ENCODE measurements around the gene FBXO2. TPM values are rescaled to one million over a fixed set of nuclear protein-coding genes. Genes with fewer than 3 reads are reported as not detected.
A peak's percentile ranks its signal among the peaks of the same experiment; 100 is the strongest.

FBXO2 gene
- total RNA-seq, 1 donor from 2014 or later, result 5.6 TPM

- Mint-ChIP-seq H3K27ac (no peak overlapping the region), H3K9me3 (ENCODE audit: low read depth) (no peaks in the 10 kb centered on the region), H3K36me3 (ENCODE audit: insufficient read depth) (no peaks in the 10 kb centered on the region), H3K4me1 (ENCODE audit: low read depth) (peaks cover 9% of the 10 kb centered on the region), H3K27me3 (peaks cover 15% of the 10 kb centered on the region), H3K4me3 (ENCODE audit: low read depth) (no peak overlapping the region)
- no peak for TF ChIP-seq CTCF (IDR thresholded peaks at IDR 0.05; ENCODE audit: unreplicated experiment)
- DNase-seq (ENCODE audit: low spot score, unreplicated experiment), result no peak
These were observed 34.3 kb upstream of the FBXO2 start for GRCh38 chr1:11688506-11688905.

- H3K4me3 Mint-ChIP-seq (ENCODE audit: low read depth), result no peak overlapping the region
- no peak for TF ChIP-seq CTCF (IDR thresholded peaks at IDR 0.05; ENCODE audit: unreplicated experiment)
- no peak overlapping the region for H3K27ac Mint-ChIP-seq
- no peak for DNase-seq (ENCODE audit: low spot score, unreplicated experiment)
- no peaks in the 10 kb centered on the region for H3K27me3 Mint-ChIP-seq
- H3K36me3 Mint-ChIP-seq (ENCODE audit: insufficient read depth), result no peaks in the 10 kb centered on the region
- H3K9me3 Mint-ChIP-seq (ENCODE audit: low read depth), result no peaks in the 10 kb centered on the region
- peaks cover 13% of the 10 kb centered on the region for H3K4me1 Mint-ChIP-seq (ENCODE audit: low read depth)
These were observed 31.1 kb upstream of the FBXO2 start for GRCh38 chr1:11685210-11685752.

DNA sequence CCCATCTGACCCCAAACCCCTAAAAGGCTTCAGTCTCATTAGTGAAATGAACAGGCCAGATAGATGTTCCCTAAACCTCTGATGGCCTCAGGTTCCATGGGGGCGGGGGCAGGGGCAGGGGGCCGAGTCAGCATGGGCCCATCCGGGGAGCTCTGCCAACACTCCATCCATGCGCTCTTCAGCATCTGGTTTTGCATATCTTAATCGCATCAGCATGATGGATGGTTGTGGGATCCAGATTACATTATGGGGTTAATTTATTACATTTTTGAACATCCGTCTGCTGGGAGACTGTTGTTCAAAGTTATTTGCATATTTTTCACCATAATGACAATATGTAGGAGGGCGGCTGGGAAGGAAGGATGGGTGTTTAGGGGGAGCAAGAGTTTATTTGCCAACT lies 29.8 kb upstream of the FBXO2 start:
- H3K4me1 Mint-ChIP-seq (ENCODE audit: low read depth), result peaks cover 7% of the 10 kb centered on the region

GRCh38 chr1:11682799-11683198 lies 28.6 kb upstream of the FBXO2 start:
- Mint-ChIP-seq H3K9me3 (ENCODE audit: low read depth) (no peaks in the 10 kb centered on the region), H3K27me3 (no peaks in the 10 kb centered on the region), H3K4me3 (ENCODE audit: low read depth) (no peak overlapping the region), H3K27ac (no peak overlapping the region), H3K36me3 (ENCODE audit: insufficient read depth) (peaks cover 2% of the 10 kb centered on the region), H3K4me1 (ENCODE audit: low read depth) (peaks cover 7% of the 10 kb centered on the region)
- TF ChIP-seq CTCF (IDR thresholded peaks at IDR 0.05; ENCODE audit: unreplicated experiment), result no peak
- no peak for DNase-seq (ENCODE audit: low spot score, unreplicated experiment)

More for the DNA sequence above, 29.8 kb upstream of the FBXO2 start:
- TF ChIP-seq CTCF (IDR thresholded peaks at IDR 0.05; ENCODE audit: unreplicated experiment), result no peak
- H3K9me3 Mint-ChIP-seq (ENCODE audit: low read depth), result no peaks in the 10 kb centered on the region
- H3K4me3 Mint-ChIP-seq (ENCODE audit: low read depth), result no peak overlapping the region
- DNase-seq (ENCODE audit: low spot score, unreplicated experiment), result no peak
- no peaks in the 10 kb centered on the region for H3K27me3 Mint-ChIP-seq
- H3K36me3 Mint-ChIP-seq (ENCODE audit: insufficient read depth), result no peaks in the 10 kb centered on the region
- no peak overlapping the region for H3K27ac Mint-ChIP-seq

DNA sequence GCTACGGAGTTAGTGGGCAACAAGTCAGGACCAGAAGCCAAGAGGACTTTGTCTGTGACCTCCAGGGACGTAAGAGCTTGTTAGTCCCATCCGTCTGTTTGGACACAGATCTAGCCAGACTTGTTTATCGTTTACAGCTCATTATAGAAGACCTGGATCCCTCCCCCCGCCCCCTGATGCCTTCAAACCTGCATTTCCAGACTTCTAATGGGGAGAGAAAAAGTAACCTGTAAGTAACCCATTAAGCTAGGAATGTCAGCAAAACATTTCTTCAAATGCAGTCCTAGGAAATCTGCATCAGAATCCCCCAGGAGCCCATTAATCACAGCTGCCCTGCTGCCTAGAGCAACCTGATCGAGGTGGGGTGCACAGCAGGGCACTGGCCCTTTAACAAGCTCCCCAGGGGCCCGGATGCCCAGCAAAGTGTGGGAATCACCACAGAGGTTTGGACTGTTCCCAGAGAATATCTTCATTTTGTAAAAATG lies 28.1 kb upstream of the FBXO2 start:
- Mint-ChIP-seq H3K27me3 (no peaks in the 10 kb centered on the region), H3K9me3 (ENCODE audit: low read depth) (no peaks in the 10 kb centered on the region), H3K4me1 (ENCODE audit: low read depth) (peaks cover 7% of the 10 kb centered on the region), H3K4me3 (ENCODE audit: low read depth) (peak overlapping the region; percentile 55), H3K36me3 (ENCODE audit: insufficient read depth) (peaks cover 2% of the 10 kb centered on the region), H3K27ac (peak overlapping the region; percentile 73)
- no peak for DNase-seq (ENCODE audit: low spot score, unreplicated experiment)
- no peak for TF ChIP-seq CTCF (IDR thresholded peaks at IDR 0.05; ENCODE audit: unreplicated experiment)

All from progenitor cell of endocrine pancreas (in vitro differentiated cells).